Measurements from ENCODE around the gene MARVELD2. TPM values are rescaled to one million over a fixed set of nuclear protein-coding genes. Genes with fewer than 3 reads are reported as not detected.

The MARVELD2 gene
- total and polyA plus RNA-seq, 2 donors from 2014 or later: 8.5 to 41.2 TPM

GRCh38 chr5:69404659-69405330 is 10.1 kb upstream of the MARVELD2 start:
- intact Hi-C loops (cut with DNase I): no loop called here
- H3K9ac ChIP-seq (ENCODE audit: low read length in 3 of 3): no peak overlapping the region
- no peak overlapping the region for H3K4me3 ChIP-seq (ENCODE audit: low read length in 3 of 3)
- TF ChIP-seq CTCF (IDR thresholded peaks at IDR 0.05; ENCODE audit: borderline replicate concordance, extremely low read depth, insufficient read depth): no peak
- FAIRE-seq (no peak), DNase-seq (no peak)
- H3K27ac ChIP-seq (ENCODE audit: low read depth in 2 of 2, low read length in 2 of 2): no peak overlapping the region
- no peaks in the 10 kb centered on the region for H3K4me1 ChIP-seq (ENCODE audit: control insufficient read depth in 2 of 3, insufficient read depth in 2 of 3, low read depth in 1 of 3, low read length in 3 of 3)
- peaks cover 0 to 4% (median 0%) of the 10 kb centered on the region in 3 donors for H3K9me3 ChIP-seq (ENCODE audit: control insufficient read depth in 2 of 3, insufficient read depth in 1 of 3, low read length in 3 of 3)
- H3K36me3 ChIP-seq (ENCODE audit: control insufficient read depth in 2 of 3, insufficient read depth in 3 of 3, low read length in 3 of 3): peaks cover 0 to 6% (median 4%) of the 10 kb centered on the region in 3 donors
- no peaks in the 10 kb centered on the region for H3K27me3 ChIP-seq (ENCODE audit: control insufficient read depth, insufficient read depth, low read length)

GRCh38 chr5:69415584-69415958 is 655 bp downstream of the MARVELD2 start:
- Histone ChIP-seq H3K9me3 (ENCODE audit: control insufficient read depth in 2 of 3, insufficient read depth in 1 of 3, low read length in 3 of 3) (no peaks in the 10 kb centered on the region), H3K27me3 (ENCODE audit: control insufficient read depth, insufficient read depth, low read length) (no peaks in the 10 kb centered on the region), H3K4me1 (ENCODE audit: control insufficient read depth in 2 of 3, insufficient read depth in 2 of 3, low read depth in 1 of 3, low read length in 3 of 3) (no peaks in the 10 kb centered on the region), H3K36me3 (ENCODE audit: control insufficient read depth in 2 of 3, insufficient read depth in 3 of 3, low read length in 3 of 3) (peaks cover 0 to 6% (median 2%) of the 10 kb centered on the region in 3 donors), H3K4me3 (ENCODE audit: low read length in 3 of 3) (peak overlapping the region; percentile 64 to 79 (median 71)), H3K27ac (ENCODE audit: low read depth in 2 of 2, low read length in 2 of 2) (peak overlapping the region; percentile 79 to 85), H3K9ac (ENCODE audit: low read length in 3 of 3) (peak overlapping the region; percentile 67 to 93 (median 80))
- no peak for TF ChIP-seq CTCF (IDR thresholded peaks at IDR 0.05; ENCODE audit: borderline replicate concordance, extremely low read depth, insufficient read depth)
- FAIRE-seq (no peak), DNase-seq (peak in 4 of 5 donors; percentile 59 to 70 (median 64))
- intact Hi-C loops (cut with DNase I): no loop called here

GRCh38 chr5:69416180-69416579 is 1.3 kb downstream of the MARVELD2 start:
- no peaks in the 10 kb centered on the region for H3K4me1 ChIP-seq (ENCODE audit: control insufficient read depth in 2 of 3, insufficient read depth in 2 of 3, low read depth in 1 of 3, low read length in 3 of 3)
- no peak for FAIRE-seq
- H3K27me3 ChIP-seq (ENCODE audit: control insufficient read depth, insufficient read depth, low read length): no peaks in the 10 kb centered on the region
- peak overlapping the region; percentile 79 to 85 for H3K27ac ChIP-seq (ENCODE audit: low read depth in 2 of 2, low read length in 2 of 2)
- DNase-seq: peak in 1 of 5 donors; percentile 14
- TF ChIP-seq CTCF (IDR thresholded peaks at IDR 0.05; ENCODE audit: borderline replicate concordance, extremely low read depth, insufficient read depth): no peak
- intact Hi-C loops (cut with DNase I): no loop called here
- H3K4me3 ChIP-seq (ENCODE audit: low read length in 3 of 3): peak overlapping the region; percentile 64 to 79 (median 71)
- H3K36me3 ChIP-seq (ENCODE audit: control insufficient read depth in 2 of 3, insufficient read depth in 3 of 3, low read length in 3 of 3): peaks cover 0 to 6% (median 2%) of the 10 kb centered on the region in 3 donors
- no peaks in the 10 kb centered on the region for H3K9me3 ChIP-seq (ENCODE audit: control insufficient read depth in 2 of 3, insufficient read depth in 1 of 3, low read length in 3 of 3)
- H3K9ac ChIP-seq (ENCODE audit: low read length in 3 of 3): peak overlapping the region; percentile 26 to 93 (median 80)

Data from kidney (tissue), 14 donors.